ENCODE measurements around the gene RMND1. TPM values are rescaled to one million over a fixed set of nuclear protein-coding genes. Genes with fewer than 3 reads are reported as not detected.

The RMND1 gene
- total RNA-seq, 1 donor from 2014 or later: 28.6 TPM

GRCh38 chr6:151437401-151437800 is 14.5 kb downstream of the RMND1 start:
- Mint-ChIP-seq H3K27ac (no peak overlapping the region), H3K9me3 (no peaks in the 10 kb centered on the region), H3K4me1 (ENCODE audit: unreplicated experiment) (peaks cover 34% of the 10 kb centered on the region), H3K27me3 (no peaks in the 10 kb centered on the region), H3K4me3 (no peak overlapping the region), H3K36me3 (peaks cover 15% of the 10 kb centered on the region)
- no peak for TF ChIP-seq CTCF (conservative IDR thresholded peaks at IDR 0.05)
- no peak for DNase-seq (ENCODE audit: extremely low spot score, unreplicated experiment)

- no peak for DNase-seq (ENCODE audit: extremely low spot score, unreplicated experiment)
- Mint-ChIP-seq H3K4me1 (ENCODE audit: unreplicated experiment) (peaks cover 32% of the 10 kb centered on the region), H3K4me3 (no peak overlapping the region), H3K9me3 (no peaks in the 10 kb centered on the region), H3K27me3 (no peaks in the 10 kb centered on the region), H3K27ac (no peak overlapping the region), H3K36me3 (peaks cover 15% of the 10 kb centered on the region)
- no peak for TF ChIP-seq CTCF (conservative IDR thresholded peaks at IDR 0.05)
These were observed 15.1 kb downstream of the RMND1 start for GRCh38 chr6:151436802-151437201.

- Mint-ChIP-seq H3K9me3 (no peaks in the 10 kb centered on the region), H3K27me3 (no peaks in the 10 kb centered on the region), H3K4me3 (no peak overlapping the region), H3K27ac (no peak overlapping the region), H3K36me3 (peaks cover 14% of the 10 kb centered on the region), H3K4me1 (ENCODE audit: unreplicated experiment) (peaks cover 27% of the 10 kb centered on the region)
- no peak for TF ChIP-seq CTCF (conservative IDR thresholded peaks at IDR 0.05)
- DNase-seq (ENCODE audit: extremely low spot score, unreplicated experiment): no peak
These were observed 15.6 kb downstream of the RMND1 start for GRCh38 chr6:151436300-151436699.

- Mint-ChIP-seq H3K36me3 (peaks cover 25% of the 10 kb centered on the region), H3K9me3 (no peaks in the 10 kb centered on the region), H3K4me1 (ENCODE audit: unreplicated experiment) (peaks cover 26% of the 10 kb centered on the region), H3K27ac (no peak overlapping the region), H3K27me3 (no peaks in the 10 kb centered on the region), H3K4me3 (no peak overlapping the region)
- no peak for DNase-seq (ENCODE audit: extremely low spot score, unreplicated experiment)
- no peak for TF ChIP-seq CTCF (conservative IDR thresholded peaks at IDR 0.05)
These were observed 17.6 kb downstream of the RMND1 start for GRCh38 chr6:151434369-151434768.

GRCh38 chr6:151432651-151433050 is 19.3 kb downstream of the RMND1 start:
- Mint-ChIP-seq H3K4me1 (ENCODE audit: unreplicated experiment) (peaks cover 20% of the 10 kb centered on the region), H3K9me3 (no peaks in the 10 kb centered on the region), H3K36me3 (peaks cover 23% of the 10 kb centered on the region), H3K27me3 (no peaks in the 10 kb centered on the region), H3K4me3 (no peak overlapping the region), H3K27ac (no peak overlapping the region)
- TF ChIP-seq CTCF (conservative IDR thresholded peaks at IDR 0.05): no peak
- no peak for DNase-seq (ENCODE audit: extremely low spot score, unreplicated experiment)

- Mint-ChIP-seq H3K4me3 (no peak overlapping the region), H3K27ac (no peak overlapping the region), H3K27me3 (no peaks in the 10 kb centered on the region), H3K36me3 (peaks cover 27% of the 10 kb centered on the region), H3K4me1 (ENCODE audit: unreplicated experiment) (peaks cover 7% of the 10 kb centered on the region), H3K9me3 (no peaks in the 10 kb centered on the region)
- no peak for DNase-seq (ENCODE audit: extremely low spot score, unreplicated experiment)
- no peak for TF ChIP-seq CTCF (conservative IDR thresholded peaks at IDR 0.05)
These were observed 20.6 kb downstream of the RMND1 start for GRCh38 chr6:151431337-151431736.

All from type B pancreatic cell (in vitro differentiated cells).